HepG2 (cell line): ENCODE results near the gene CAMSAP3. TPM values are rescaled to one million over a fixed set of nuclear protein-coding genes. Genes with fewer than 3 reads are reported as not detected.

Source experiments
- LBX2 ChIP-seq: sonication (generic); formaldehyde crosslinking; IDR thresholded peaks from 2 replicates; pipeline ENCODE4 v1.5.0; 2020; ENCODE audit warnings: missing genetic modification reagents, mild to moderate bottlenecking, borderline replicate concordance
- XRCC5 ChIP-seq: fragments of 200-400 bp; formaldehyde crosslinking; optimal IDR thresholded peaks from 2 replicates; pipeline ENCODE3; 2017; ENCODE audit warnings: mild to moderate bottlenecking, low read length
- ZBTB37 ChIP-seq: sonication (generic); formaldehyde crosslinking; IDR thresholded peaks from 2 replicates; pipeline ENCODE4 v1.4.0; 2020; ENCODE audit warnings: mild to moderate bottlenecking, missing genetic modification reagents
- ZNF616 ChIP-seq: sonication (generic); formaldehyde crosslinking; IDR thresholded peaks from 2 replicates; pipeline ENCODE4 v1.5.0; 2020; ENCODE audit warnings: low read depth, mild to moderate bottlenecking, missing genetic modification reagents
- ZNF720 ChIP-seq: sonication (generic); formaldehyde crosslinking; IDR thresholded peaks from 2 replicates; pipeline ENCODE4 v1.4.0; 2020; ENCODE audit warnings: missing genetic modification reagents
- polyA plus RNA-seq, 8 experiments: library from polyadenylated mRNA; depleted of rRNA in 3 of 8; stranded (reverse) in 7 of 8; unstranded in 1 of 8; fragments of >200 nt; fragmentation: Illumina TruSeq in 4 of 8; extraction: Trizol in 4 of 8; gene quantifications; 2 replicates each; pipeline versions ENCODE4 v1.2.1 to v1.2.3, GENCODE V29; 2011 to 2016; ENCODE audit warnings: low read depth in 4 of 8, missing spikeins in 1 of 8, mixed read lengths in 1 of 8; ENCODE audit not compliant: insufficient read depth in 1 of 8
- total RNA-seq, 5 experiments: library from RNA; depleted of rRNA; stranded (reverse); fragments of >200 nt; fragmentation: Illumina TruSeq; extraction: Trizol; gene quantifications; 2 replicates each; pipeline ENCODE4 v1.2.3, GENCODE V29; 2016; ENCODE audit warnings: low read depth in 1 of 5
- TF ChIP-seq, protein P1 (sequence below): sonication (generic); formaldehyde crosslinking; IDR thresholded peaks from 2 replicates; pipeline ENCODE4 v1.5.0; 2020; ENCODE audit warnings: mild to moderate bottlenecking, missing genetic modification reagents, moderate library complexity
- TF ChIP-seq, protein P2 (sequence below): sonication (generic); formaldehyde crosslinking; conservative IDR thresholded peaks from 2 replicates; pipeline ENCODE4 v1.8.1; 2023; ENCODE audit warnings: missing genetic modification reagents

CAMSAP3 gene
- total and polyA plus RNA-seq, 2 of the 13 experiments (the other 11 are each of a cell fraction or from before 2014, with no cell fraction given) = 10.8 to 11.8 TPM

DNA sequence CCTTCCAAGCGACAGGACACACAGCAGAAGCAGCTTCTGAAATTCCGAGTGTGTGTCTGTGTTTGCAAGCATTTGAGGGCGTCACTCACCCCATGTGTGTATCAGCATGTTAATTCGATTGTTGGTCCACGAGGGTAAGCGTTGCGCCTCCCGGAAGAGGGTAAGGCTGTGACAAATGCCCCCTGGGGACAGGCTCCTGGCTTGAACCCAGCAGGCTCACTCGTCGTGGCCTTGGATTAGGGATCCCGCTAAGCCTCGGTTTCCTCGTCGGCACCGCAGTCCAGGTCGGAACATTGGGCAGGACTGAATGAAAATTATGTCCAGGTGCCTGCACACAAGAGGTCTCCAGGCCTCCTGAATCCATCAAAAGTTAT, 40.6 kb downstream of the CAMSAP3 start (continued):
- no peak for TF ChIP-seq LBX2 (CRISPR knock-in tag)
- TF ChIP-seq ZNF720 (CRISPR knock-in tag) = no peak
- TF ChIP-seq, protein P1, sequence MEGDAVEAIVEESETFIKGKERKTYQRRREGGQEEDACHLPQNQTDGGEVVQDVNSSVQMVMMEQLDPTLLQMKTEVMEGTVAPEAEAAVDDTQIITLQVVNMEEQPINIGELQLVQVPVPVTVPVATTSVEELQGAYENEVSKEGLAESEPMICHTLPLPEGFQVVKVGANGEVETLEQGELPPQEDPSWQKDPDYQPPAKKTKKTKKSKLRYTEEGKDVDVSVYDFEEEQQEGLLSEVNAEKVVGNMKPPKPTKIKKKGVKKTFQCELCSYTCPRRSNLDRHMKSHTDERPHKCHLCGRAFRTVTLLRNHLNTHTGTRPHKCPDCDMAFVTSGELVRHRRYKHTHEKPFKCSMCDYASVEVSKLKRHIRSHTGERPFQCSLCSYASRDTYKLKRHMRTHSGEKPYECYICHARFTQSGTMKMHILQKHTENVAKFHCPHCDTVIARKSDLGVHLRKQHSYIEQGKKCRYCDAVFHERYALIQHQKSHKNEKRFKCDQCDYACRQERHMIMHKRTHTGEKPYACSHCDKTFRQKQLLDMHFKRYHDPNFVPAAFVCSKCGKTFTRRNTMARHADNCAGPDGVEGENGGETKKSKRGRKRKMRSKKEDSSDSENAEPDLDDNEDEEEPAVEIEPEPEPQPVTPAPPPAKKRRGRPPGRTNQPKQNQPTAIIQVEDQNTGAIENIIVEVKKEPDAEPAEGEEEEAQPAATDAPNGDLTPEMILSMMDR (CRISPR knock-in tag) = no peak
- TF ChIP-seq, protein P2, sequence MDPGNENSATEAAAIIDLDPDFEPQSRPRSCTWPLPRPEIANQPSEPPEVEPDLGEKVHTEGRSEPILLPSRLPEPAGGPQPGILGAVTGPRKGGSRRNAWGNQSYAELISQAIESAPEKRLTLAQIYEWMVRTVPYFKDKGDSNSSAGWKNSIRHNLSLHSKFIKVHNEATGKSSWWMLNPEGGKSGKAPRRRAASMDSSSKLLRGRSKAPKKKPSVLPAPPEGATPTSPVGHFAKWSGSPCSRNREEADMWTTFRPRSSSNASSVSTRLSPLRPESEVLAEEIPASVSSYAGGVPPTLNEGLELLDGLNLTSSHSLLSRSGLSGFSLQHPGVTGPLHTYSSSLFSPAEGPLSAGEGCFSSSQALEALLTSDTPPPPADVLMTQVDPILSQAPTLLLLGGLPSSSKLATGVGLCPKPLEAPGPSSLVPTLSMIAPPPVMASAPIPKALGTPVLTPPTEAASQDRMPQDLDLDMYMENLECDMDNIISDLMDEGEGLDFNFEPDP = 0 out of 2 replicates have a peak, but pooled peaks have one; percentile 68
- TF ChIP-seq ZBTB37 (CRISPR knock-in tag) = no peak
- 0 out of 2 replicates have a peak, but pooled peaks have one; percentile 5 for TF ChIP-seq ZNF616 (CRISPR knock-in tag)
- TF ChIP-seq XRCC5 = no peak
